Dedifferentiated amniotic fluid mesenchymal stem cell (primary cell): Measurements from ENCODE around the gene SNTB2.

Experiments
- DNase-seq: peaks from one replicate; pipeline ENCODE4 v3.0.0-alpha.2; 2016; ENCODE audit errors: extremely low spot score

Gene SNTB2

GRCh38 chr16:69180011-69180338 lies 7.0 kb upstream of the SNTB2 start:
- DNase-seq, result no peak

DNA sequence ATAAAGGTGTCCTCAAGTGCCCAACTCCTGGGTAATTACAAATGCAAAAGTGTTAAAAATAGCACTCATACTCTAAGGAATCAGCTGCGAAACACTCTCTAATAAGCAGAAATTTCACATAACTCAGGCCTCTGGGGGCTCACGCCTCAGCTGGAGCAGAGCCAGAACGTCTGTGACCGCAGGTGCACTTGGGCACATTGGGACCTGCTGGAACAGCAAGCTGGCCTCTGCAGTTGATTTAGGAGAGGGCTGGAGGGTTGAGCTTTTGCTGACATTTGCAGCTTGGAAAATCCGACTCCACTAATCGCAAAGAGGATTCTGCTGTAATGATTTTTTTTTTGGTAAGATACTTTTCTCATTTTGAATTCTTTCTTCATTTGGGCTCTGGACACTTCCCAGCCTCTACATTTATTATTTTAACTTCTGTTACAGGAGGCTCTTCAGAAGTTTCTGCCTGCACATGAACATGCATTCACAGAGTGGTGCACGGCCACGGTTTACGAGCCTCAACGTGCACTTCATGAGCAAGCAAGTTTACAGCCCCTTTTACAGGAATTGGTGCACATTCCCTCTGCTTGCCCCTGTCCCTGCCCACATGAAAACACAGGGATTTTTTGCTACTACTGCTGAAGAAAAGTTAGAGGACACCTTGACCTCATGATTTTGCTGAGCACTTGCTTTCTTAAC lies 4.1 kb upstream of the SNTB2 start:
- DNase-seq, result no peak

DNA sequence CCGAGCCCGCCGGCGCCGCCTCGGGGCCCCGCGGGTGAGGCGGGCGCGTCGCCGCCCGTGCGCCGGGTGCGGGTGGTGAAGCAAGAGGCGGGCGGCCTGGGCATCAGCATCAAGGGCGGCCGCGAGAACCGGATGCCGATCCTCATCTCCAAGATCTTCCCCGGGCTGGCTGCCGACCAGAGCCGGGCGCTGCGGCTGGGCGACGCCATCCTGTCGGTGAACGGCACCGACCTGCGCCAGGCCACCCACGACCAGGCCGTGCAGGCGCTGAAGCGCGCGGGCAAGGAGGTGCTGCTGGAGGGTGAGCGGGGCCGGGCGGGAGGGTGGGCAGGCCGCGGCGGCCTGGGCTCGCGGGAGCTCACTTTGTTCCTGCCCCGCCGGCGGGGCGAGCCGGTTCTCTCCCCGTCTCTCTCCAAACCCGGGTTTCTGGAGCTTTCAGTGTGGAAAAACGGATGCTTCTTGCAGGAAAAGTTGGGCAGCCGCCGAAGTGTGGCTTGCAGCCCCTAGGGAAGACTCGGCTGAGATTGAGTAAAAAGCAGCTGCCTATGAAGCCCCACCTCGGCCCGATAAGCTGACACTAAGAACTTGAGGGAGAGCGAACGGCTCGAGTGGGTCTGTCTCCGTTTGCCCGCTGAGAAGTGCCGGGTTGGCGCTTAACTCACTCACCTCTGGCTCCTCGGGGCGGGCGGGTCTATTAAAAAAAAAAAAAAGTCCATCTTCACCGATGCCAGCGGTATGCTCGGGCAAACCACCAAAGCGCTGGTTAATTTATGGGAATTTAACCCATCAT lies 677 bp downstream of the SNTB2 start:
- peak; percentile 21 for DNase-seq

DNA sequence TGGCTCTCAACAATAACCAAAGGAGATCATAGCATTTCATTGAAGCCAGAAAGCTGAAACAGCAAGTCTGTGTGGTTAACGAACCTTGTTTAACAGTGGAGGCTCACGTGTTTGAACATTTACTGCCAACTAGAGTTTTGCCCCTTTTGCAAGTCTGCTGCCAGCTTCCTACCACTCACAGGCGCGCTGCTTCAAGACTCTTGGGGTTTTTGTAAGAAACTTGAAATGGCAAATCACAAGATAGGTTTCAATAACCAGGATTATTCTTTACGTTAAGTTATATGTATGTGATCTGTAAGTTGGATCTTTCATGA lies 1.2 kb downstream of the SNTB2 start:
- peak; percentile 34 for DNase-seq

- peak; percentile 42 for DNase-seq
These were observed 1.8 kb downstream of the SNTB2 start for GRCh38 chr16:69188716-69189115.

- DNase-seq, result no peak
These were observed 3.2 kb downstream of the SNTB2 start for GRCh38 chr16:69190046-69190588.

GRCh38 chr16:69190598-69190997 lies 3.6 kb downstream of the SNTB2 start:
- DNase-seq, result no peak

DNA sequence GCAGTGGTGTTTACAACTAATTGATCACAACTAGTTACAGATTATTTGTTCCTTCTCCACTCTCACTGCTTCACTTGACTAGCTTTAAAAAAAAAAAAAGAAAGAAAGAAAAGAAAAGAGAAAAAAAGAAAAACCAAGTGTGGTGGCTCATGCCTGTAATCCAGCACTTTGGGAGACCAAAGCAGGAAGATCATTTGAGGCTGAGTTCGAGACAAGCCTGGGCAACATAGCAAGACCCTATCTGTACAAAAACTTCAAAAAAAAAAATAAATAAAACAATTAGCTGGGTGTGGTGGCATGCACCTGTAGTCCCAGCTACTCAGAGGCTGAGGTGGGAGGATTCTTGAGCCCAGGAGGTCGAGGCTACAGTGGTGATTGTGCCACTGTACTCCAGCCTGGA lies 4.2 kb downstream of the SNTB2 start:
- no peak for DNase-seq

DNA sequence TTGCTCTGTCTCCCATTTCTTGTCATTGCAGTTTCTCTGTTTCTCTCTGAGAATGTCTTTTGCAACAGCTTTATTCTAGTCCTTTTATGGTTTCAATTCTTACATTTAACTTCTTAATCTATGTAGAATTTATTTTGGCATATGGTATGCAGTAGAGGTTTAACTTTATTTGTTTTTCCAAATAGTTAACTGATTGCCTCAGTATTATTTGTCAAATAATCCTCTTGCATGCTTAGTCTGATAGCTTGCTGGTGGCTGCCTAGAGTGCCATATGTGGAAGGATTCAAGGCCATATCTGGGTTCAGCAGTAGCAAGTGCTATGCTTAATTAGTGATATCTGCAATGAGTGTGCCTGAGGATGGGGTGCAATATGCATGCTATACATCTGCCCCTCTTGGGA lies 6.9 kb downstream of the SNTB2 start:
- DNase-seq, result peak; percentile 27

- DNase-seq, result no peak
These were observed 7.5 kb downstream of the SNTB2 start for GRCh38 chr16:69194488-69194887.

- no peak for DNase-seq
These were observed 8.5 kb downstream of the SNTB2 start for GRCh38 chr16:69195369-69196029.

DNA sequence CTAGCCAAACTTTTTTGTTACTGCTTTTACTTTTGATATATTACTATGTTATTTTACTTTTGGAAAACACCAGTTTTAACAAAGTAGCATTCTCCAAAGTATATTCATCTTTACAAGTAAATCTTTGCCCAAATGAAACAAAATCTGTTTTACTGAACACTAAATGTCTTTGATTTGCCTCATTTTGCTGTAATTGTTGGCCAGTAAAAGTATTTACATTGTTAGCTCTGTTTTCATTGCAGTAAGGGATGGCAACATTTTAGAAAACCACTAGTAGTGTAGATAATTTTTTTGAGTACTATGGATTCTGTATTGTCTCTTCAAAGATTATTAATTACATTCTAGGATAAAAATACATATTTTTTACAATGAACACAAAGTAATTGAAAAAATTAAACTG lies 10.6 kb downstream of the SNTB2 start:
- no peak for DNase-seq

GRCh38 chr16:69199382-69199781 lies 12.4 kb downstream of the SNTB2 start:
- no peak for DNase-seq

- no peak for DNase-seq
These were observed 14.3 kb downstream of the SNTB2 start for GRCh38 chr16:69201291-69201690.

DNA sequence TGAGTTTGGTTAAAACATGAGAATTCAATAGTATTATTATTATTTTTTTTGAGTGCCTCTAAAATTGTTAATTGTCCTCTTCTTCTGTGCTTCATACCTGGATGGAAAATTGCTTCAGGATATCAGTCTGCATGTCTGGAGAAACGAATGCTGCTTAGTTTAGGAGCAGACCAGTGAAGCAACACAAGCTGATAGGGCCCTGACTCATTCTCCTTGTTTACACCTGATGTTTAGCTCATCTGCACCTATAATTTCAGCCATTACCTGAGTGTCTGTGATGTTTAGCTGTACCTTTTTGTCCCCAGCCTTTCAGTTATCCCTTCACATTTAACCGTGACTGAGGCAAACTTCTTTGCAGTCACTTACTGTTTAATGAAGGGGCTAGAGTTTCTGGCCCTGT lies 14.8 kb downstream of the SNTB2 start:
- no peak for DNase-seq

DNA sequence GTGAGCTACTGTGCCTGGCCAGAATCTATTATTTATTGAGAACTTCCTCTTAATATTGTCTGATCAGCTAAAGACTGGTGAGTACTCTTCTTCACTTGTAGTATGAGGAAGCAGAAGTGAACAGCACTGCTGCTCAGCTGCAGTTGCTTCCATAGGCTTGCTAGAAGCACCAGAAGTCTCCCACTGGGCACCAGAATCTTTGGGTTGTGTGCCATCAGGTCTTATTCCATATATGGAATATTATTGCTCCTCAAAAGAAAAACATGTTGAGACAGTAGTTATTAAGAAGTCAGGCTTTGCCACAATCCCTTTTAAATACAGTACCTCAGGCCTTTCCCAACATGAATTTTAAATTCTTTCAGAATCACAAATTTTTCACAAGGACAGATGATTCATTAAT lies 17.2 kb downstream of the SNTB2 start:
- DNase-seq, result no peak

DNA sequence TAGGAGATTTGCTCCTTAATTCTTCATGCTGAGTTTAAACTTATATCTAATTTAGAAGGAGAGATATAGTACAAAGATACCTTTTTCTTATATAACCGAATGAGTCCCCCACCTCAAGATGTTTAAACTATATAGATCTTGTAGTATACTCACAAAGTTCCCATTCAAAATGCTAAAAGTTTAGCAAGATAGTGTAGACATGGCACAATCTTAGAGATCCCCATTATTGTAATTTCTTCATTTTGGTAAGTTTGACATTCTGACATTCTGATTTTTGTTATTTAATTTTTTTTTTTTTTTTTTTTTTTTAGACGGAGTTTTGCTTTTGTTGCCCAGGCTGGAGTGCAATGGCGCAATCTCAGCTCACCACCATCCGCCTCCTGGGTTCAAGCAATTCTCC lies 22.8 kb downstream of the SNTB2 start:
- no peak for DNase-seq

DNA sequence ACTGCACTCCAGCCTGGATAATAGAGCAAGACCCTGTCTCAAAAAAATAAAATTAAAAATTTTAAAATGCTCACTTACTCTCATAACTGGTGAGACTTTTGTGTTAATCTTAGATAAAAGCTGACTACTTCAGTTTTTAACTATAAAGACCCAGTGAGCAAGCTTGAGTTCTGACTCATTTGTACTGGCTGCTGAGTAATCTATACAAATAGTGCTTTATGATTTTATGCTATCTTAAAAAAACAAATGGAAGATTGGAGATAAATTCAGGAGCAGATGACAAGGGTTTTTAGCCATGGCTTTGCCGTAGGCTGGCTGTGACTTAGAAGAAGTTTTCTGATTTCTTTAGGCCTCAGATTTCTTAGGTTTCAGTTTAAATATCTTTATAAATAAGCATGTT lies 30.5 kb downstream of the SNTB2 start:
- peak; percentile 34 for DNase-seq

DNA sequence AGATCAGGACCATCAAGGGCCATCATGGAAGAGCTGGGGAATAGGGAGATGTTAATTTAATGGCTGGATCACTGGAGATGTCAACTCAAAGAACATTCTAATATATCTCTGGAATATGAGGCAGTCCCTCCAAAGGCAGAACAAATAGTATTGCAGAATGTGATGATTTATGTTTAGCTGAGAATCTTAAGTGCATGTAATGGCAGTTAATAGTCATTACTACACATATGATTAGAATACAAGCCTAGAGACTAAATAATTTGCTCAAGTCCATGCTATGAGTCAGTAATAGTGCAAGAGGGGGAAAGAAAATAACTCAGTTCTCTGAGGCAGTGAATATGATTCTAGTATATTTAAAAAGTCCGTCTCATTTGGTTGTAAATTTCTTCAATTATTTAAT lies 32.3 kb downstream of the SNTB2 start:
- no peak for DNase-seq

GRCh38 chr16:69223882-69224281 lies 36.9 kb downstream of the SNTB2 start:
- no peak for DNase-seq

- DNase-seq, result no peak
These were observed 38.2 kb downstream of the SNTB2 start for GRCh38 chr16:69225121-69225520.

- DNase-seq, result no peak
These were observed 46.2 kb downstream of the SNTB2 start for GRCh38 chr16:69233124-69233523.

GRCh38 chr16:69234460-69234859 lies 47.5 kb downstream of the SNTB2 start:
- DNase-seq, result no peak
